DMS153 treated with DMSO at 0.1 percent for 48 hours (cell line): Measurements from ENCODE around the gene PPP2R2B.

Experiments
- DNase-seq: peaks from one replicate; lab custom pipeline; 2025; ENCODE audit not compliant: unreplicated experiment; lab: John Stamatoyannopoulos, UW

The PPP2R2B gene

GRCh38 chr5:146662229-146662628 lies 216.3 kb downstream of the PPP2R2B start:
- DNase-seq = no peak

GRCh38 chr5:146660376-146660960 lies 218.1 kb downstream of the PPP2R2B start:
- no peak for DNase-seq

- DNase-seq = no peak
Observed at GRCh38 chr5:146659961-146660360, 218.6 kb downstream of the PPP2R2B start.

GRCh38 chr5:146656703-146657102 lies 221.9 kb downstream of the PPP2R2B start:
- DNase-seq = no peak

GRCh38 chr5:146653560-146653959 lies 225.0 kb downstream of the PPP2R2B start:
- no peak for DNase-seq

- DNase-seq = no peak
Observed at GRCh38 chr5:146652547-146652946, 226.0 kb downstream of the PPP2R2B start.

- no peak for DNase-seq
Observed at GRCh38 chr5:146647656-146648199, 230.8 kb downstream of the PPP2R2B start.

GRCh38 chr5:146646441-146646840 lies 232.1 kb downstream of the PPP2R2B start:
- no peak for DNase-seq

- no peak for DNase-seq
Observed at GRCh38 chr5:146645342-146645741, 233.2 kb downstream of the PPP2R2B start.

GRCh38 chr5:146644831-146645230 lies 233.7 kb downstream of the PPP2R2B start:
- DNase-seq = peak; percentile 20

- DNase-seq = no peak
Observed at GRCh38 chr5:146643776-146644175, 234.8 kb downstream of the PPP2R2B start.

GRCh38 chr5:146642410-146642809 lies 236.1 kb downstream of the PPP2R2B start:
- no peak for DNase-seq

GRCh38 chr5:146641941-146642340 lies 236.6 kb downstream of the PPP2R2B start:
- DNase-seq = no peak

- no peak for DNase-seq
Observed at GRCh38 chr5:146640285-146640896, 238.2 kb downstream of the PPP2R2B start.

- DNase-seq = no peak
Observed at GRCh38 chr5:146635443-146635842, 243.1 kb downstream of the PPP2R2B start.

- no peak for DNase-seq
Observed at GRCh38 chr5:146633323-146633764, 245.2 kb downstream of the PPP2R2B start.

GRCh38 chr5:146632620-146633322 lies 245.8 kb downstream of the PPP2R2B start:
- no peak for DNase-seq

GRCh38 chr5:146630472-146630871 lies 248.1 kb downstream of the PPP2R2B start:
- no peak for DNase-seq

- DNase-seq = no peak
Observed at GRCh38 chr5:146628950-146629349, 249.6 kb downstream of the PPP2R2B start.

GRCh38 chr5:146626936-146627335 lies 251.6 kb downstream of the PPP2R2B start:
- DNase-seq = no peak

GRCh38 chr5:146624179-146624578 lies 254.4 kb downstream of the PPP2R2B start:
- DNase-seq = no peak

GRCh38 chr5:146623666-146624065 lies 254.9 kb downstream of the PPP2R2B start:
- DNase-seq = no peak
